HCT116 (cell line): ENCODE data around the gene TEKTIP1. TPM values are rescaled to one million over a fixed set of nuclear protein-coding genes. Genes with fewer than 3 reads are reported as not detected.
"Not testable (repeated sequence)": the region's sequence is repeated elsewhere in the genome, so short reads cannot be mapped to it uniquely, and the experiment has no call there.

Experiments
- ATAC-seq: fragments of 200-7000 bp; cut with Tn5 transposase; 2 replicates; pipeline ENCODE4 v1.9.1; 2020; ENCODE audit warnings: mild to moderate bottlenecking, moderate library complexity
- BruUV-seq: library from RNA; stranded (reverse); fragments of 400-500 nt; replicated peaks from 2 replicates; lab custom pipeline; 2021; lab: Mats Ljungman, UMichigan
- CTCF ChIA-PET: fragments of 300-600 bp; sonication (Branson Sonifier 250); formaldehyde crosslinking; loops from one replicate; lab custom pipeline; 2021; ENCODE audit warnings: antibody characterized with exemption; lab: Charles Lee
- POLR2A ChIA-PET: fragments of 300-600, 350-600 bp; sonication (Branson Sonifier 250); formaldehyde crosslinking; loops from one replicate; lab custom pipeline; 2021; ENCODE audit warnings: antibody characterized with exemption; lab: Charles Lee
- RAD21 ChIA-PET, 2 experiments: fragments of 300-600 bp; sonication (Branson Sonifier 250); formaldehyde crosslinking; loops; one replicate each; lab custom pipeline; 2023; ENCODE audit warnings: low total read pairs in 2 of 2; ENCODE audit not compliant: uncharacterized antibody in 2 of 2, unreplicated experiment in 2 of 2, low non-redundant PET in 1 of 2; lab: Charles Lee
- DNase-seq: peaks from one replicate; pipeline ENCODE4 v3.0.0-alpha.2; 2010; ENCODE audit warnings: low read depth, low spot score
- H2AFZ ChIP-seq: fragments of 200-600 bp; shearing (Covaris generic), sonication (generic); 2 replicates; pipeline ENCODE4 v1.6.1; 2017; ENCODE audit warnings: low read depth, mixed run types, mixed read lengths, antibody characterized with exemption, low read length; ENCODE audit not compliant: poor library complexity, severe bottlenecking
- H3K27ac ChIP-seq: 2 replicates; pipeline ENCODE4 v1.5.1; 2012; ENCODE audit warnings: low read depth, low read length
- H3K27me3 ChIP-seq: fragments of 200-600 bp; sonication (generic); 2 replicates; pipeline ENCODE4 v1.6.1; 2016; ENCODE audit warnings: mixed run types, low read length, mixed read lengths; ENCODE audit not compliant: insufficient read depth
- H3K36me3 ChIP-seq, 2 experiments: fragments of 200-500 bp in 1 of 2; fragments of 200-600 bp in 1 of 2; sonication (Bioruptor generic) in 1 of 2; sonication (generic) in 1 of 2; 2 replicates each; pipeline versions ENCODE4 v1.5.1 to v1.6.1; 2014 to 2016; ENCODE audit warnings: low read length in 2 of 2, inconsistent platforms in 1 of 2, mixed read lengths in 1 of 2, mixed run types in 1 of 2; ENCODE audit not compliant: insufficient read depth in 2 of 2, control insufficient read depth in 1 of 2
- H3K4me1 ChIP-seq, 2 experiments: fragments of 200-600 bp in 1 of 2; sonication (generic) in 1 of 2; 2 replicates each; pipeline versions ENCODE4 v1.5.1 to v1.6.1; 2012 to 2017; ENCODE audit warnings: low read length in 2 of 2, inconsistent platforms in 1 of 2, mild to moderate bottlenecking in 1 of 2, mixed read lengths in 1 of 2, mixed run types in 1 of 2, moderate library complexity in 1 of 2; ENCODE audit not compliant: insufficient read depth in 2 of 2, control insufficient read depth in 1 of 2
- H3K4me2 ChIP-seq: fragments of 200-600 bp; sonication (generic); 2 replicates; pipeline ENCODE4 v1.6.1; 2017; ENCODE audit warnings: mixed run types, low read length, mixed read lengths
- H3K4me3 ChIP-seq, 2 experiments: fragments of 200-600 bp in 1 of 2; sonication (generic) in 1 of 2; replicated peaks in 1 of 2; 2 replicates each; pipeline ENCODE4 v1.5.1; 2011 to 2016; ENCODE audit warnings: low read length in 2 of 2, control low read depth in 1 of 2, low read depth in 1 of 2, mild to moderate bottlenecking in 1 of 2, mixed read lengths in 1 of 2, mixed run types in 1 of 2
- H3K79me2 ChIP-seq: fragments of 200-600 bp; sonication (generic); 2 replicates; pipeline ENCODE4 v1.6.1; 2017; ENCODE audit warnings: mild to moderate bottlenecking, mixed run types, low read length, moderate library complexity, mixed read lengths; ENCODE audit not compliant: insufficient read depth
- H3K9ac ChIP-seq: fragments of 200-600 bp; sonication (generic); 2 replicates; pipeline ENCODE4 v1.6.1; 2016; ENCODE audit warnings: low read length, mixed read lengths
- H3K9me2 ChIP-seq: fragments of 200-600 bp; sonication (generic), shearing (Covaris generic); 2 replicates; pipeline ENCODE4 v1.6.1; 2017; ENCODE audit warnings: mixed run types, mild to moderate bottlenecking, moderate library complexity; ENCODE audit not compliant: insufficient read depth
- H3K9me3 ChIP-seq, 2 experiments: fragments of 200-500 bp in 1 of 2; fragments of 200-600 bp in 1 of 2; sonication (Bioruptor generic) in 1 of 2; sonication (generic) in 1 of 2; 2 replicates each; pipeline ENCODE4 v1.6.1; 2014 to 2017; ENCODE audit warnings: low read length in 2 of 2, mixed read lengths in 2 of 2, inconsistent platforms in 1 of 2, low read depth in 1 of 2, mild to moderate bottlenecking in 1 of 2, mixed run types in 1 of 2, moderate library complexity in 1 of 2; ENCODE audit not compliant: control insufficient read depth in 1 of 2, insufficient read depth in 1 of 2
- H4K20me1 ChIP-seq: fragments of 200-600 bp; sonication (generic), shearing (Covaris generic); 2 replicates; pipeline ENCODE4 v1.6.1; 2017; ENCODE audit warnings: mixed run types, mild to moderate bottlenecking, moderate library complexity; ENCODE audit not compliant: insufficient read depth
- ATF3 ChIP-seq: IDR thresholded peaks from 2 replicates; pipeline ENCODE4 v1.6.1; 2012
- CBX3 ChIP-seq: IDR thresholded peaks from 2 replicates; pipeline ENCODE4 v1.6.1; 2012; ENCODE audit warnings: low read depth
- CEBPB ChIP-seq: IDR thresholded peaks from 2 replicates; pipeline ENCODE4 v1.6.1; 2012; ENCODE audit warnings: low read depth
- EZH2phosphoT487 ChIP-seq: fragments of 200-600 bp; IDR thresholded peaks from 2 replicates; pipeline ENCODE4 v1.6.1; 2018; ENCODE audit warnings: antibody characterized with exemption, borderline replicate concordance
- FOSL1 ChIP-seq: IDR thresholded peaks from 2 replicates; pipeline ENCODE4 v1.6.1; 2012; ENCODE audit warnings: low read depth
- JUND ChIP-seq: IDR thresholded peaks from 2 replicates; pipeline ENCODE4 v1.6.1; 2012
- MAX ChIP-seq: IDR thresholded peaks from 2 replicates; pipeline ENCODE4 v1.6.1; 2012
- POLR2A ChIP-seq: IDR thresholded peaks from 2 replicates; pipeline ENCODE4 v1.7.0; 2011; ENCODE audit warnings: borderline replicate concordance; ENCODE audit not compliant: insufficient read depth, insufficient read length; ENCODE audit errors: extremely low read depth
- REST ChIP-seq: IDR thresholded peaks from 2 replicates; pipeline ENCODE4 v1.6.1; 2012; ENCODE audit warnings: low read depth
- SIN3A ChIP-seq: IDR thresholded peaks from 2 replicates; pipeline ENCODE4 v1.6.1; 2012; ENCODE audit warnings: low read depth
- SP1 ChIP-seq: IDR thresholded peaks from 2 replicates; pipeline ENCODE4 v1.6.1; 2012; ENCODE audit warnings: low read depth
- SRF ChIP-seq: IDR thresholded peaks from 2 replicates; pipeline ENCODE4 v1.6.1; 2012; ENCODE audit warnings: low read depth
- YY1 ChIP-seq: IDR thresholded peaks from 2 replicates; pipeline ENCODE4 v1.6.1; 2011; ENCODE audit warnings: low read length, low read depth, moderate library complexity, mild to moderate bottlenecking; ENCODE audit not compliant: insufficient replicate concordance; ENCODE audit errors: extremely low read depth
- ZNF274 ChIP-seq: fragments of 200-500 bp; sonication (Bioruptor generic); IDR thresholded peaks from 2 replicates; pipeline ENCODE4 v1.6.1; 2014; ENCODE audit warnings: mild to moderate bottlenecking, low read depth, low read length, inconsistent platforms
- intact Hi-C: fragments of 100-400 bp; cut with micrococcal nuclease; formaldehyde crosslinking; loops from 2 replicates; pipeline ENCODE4 v1.10.0; 2022
- total RNA-seq: library from RNA; stranded (reverse); gene quantifications from one replicate; pipeline ENCODE4 v1.2.1, GENCODE V29; 2021; ENCODE audit not compliant: unreplicated experiment

The TEKTIP1 gene
- total RNA-seq, 1 experiment from 2014 or later = 1.2 TPM

- H2AFZ ChIP-seq = no peak overlapping the region
- H3K9ac ChIP-seq = no peak overlapping the region
- no peak overlapping the region for H3K27ac ChIP-seq
- intact Hi-C loops = no loop called here
- ChIA-PET POLR2A (no interaction called here), RAD21 (no interaction called here)
- no TSS peak for BruUV-seq
- H3K27me3 ChIP-seq = no peaks in the 10 kb centered on the region
- H3K36me3 ChIP-seq = peaks cover 18 to 28% of the 10 kb centered on the region in 2 experiments
- no peaks in the 10 kb centered on the region for H3K4me1 ChIP-seq
- no peaks in the 10 kb centered on the region for H4K20me1 ChIP-seq
- H3K79me2 ChIP-seq = no peaks in the 10 kb centered on the region
- ATAC-seq = no peak
- TF ChIP-seq SIN3A (no peak), YY1 (no peak), ATF3 (no peak), SP1 (no peak), REST (no peak), POLR2A (no peak), JUND (no peak), EZH2phosphoT487 (no peak), MAX (no peak), FOSL1 (no peak), ZNF274 (no peak), CEBPB (no peak), SRF (no peak), CBX3 (no peak)
- TF ChIP-seq, all 23 proteins: peak for 0
- H3K4me3 ChIP-seq = no peak overlapping the region
- H3K9me3 ChIP-seq = no peaks in the 10 kb centered on the region
- H3K9me2 ChIP-seq = no peaks in the 10 kb centered on the region
- DNase-seq = no peak
- no peak overlapping the region for H3K4me2 ChIP-seq
- CTCF ChIA-PET = no interaction called here
Measured at GRCh38 chr19:3528539-3529211, 10.3 kb upstream of the TEKTIP1 start.

GRCh38 chr19:3529299-3529698 is 9.7 kb upstream of the TEKTIP1 start:
- CTCF ChIA-PET, H3K27ac ChIP-seq, H4K20me1 ChIP-seq, intact Hi-C loops, DNase-seq, H3K9me3 ChIP-seq, ATAC-seq, H3K4me2 ChIP-seq, H2AFZ ChIP-seq, H3K4me1 ChIP-seq, POLR2A ChIA-PET, H3K9ac ChIP-seq, BruUV-seq, H3K9me2 ChIP-seq, H3K27me3 ChIP-seq, RAD21 ChIA-PET, H3K4me3 ChIP-seq, H3K79me2 ChIP-seq: not testable (repeated sequence)
- peaks cover 17 to 30% of the 10 kb centered on the region in 2 experiments for H3K36me3 ChIP-seq
